22Rv1 (cell line): ENCODE measurements around the gene ZNF84.

Experiments
- H3K27ac ChIP-seq: fragments of 450-650 bp; 2 replicates; pipeline ENCODE4 v1.5.1; 2017
- ZFX ChIP-seq: fragments of 450-650 bp; IDR thresholded peaks from 2 replicates; pipeline ENCODE4 v1.6.1; 2017; ENCODE audit warnings: antibody characterized with exemption, borderline replicate concordance
- TF ChIP-seq, protein P1 (sequence below): fragments of 450-650 bp; IDR thresholded peaks from 2 replicates; pipeline ENCODE4 v1.5.1; 2017; ENCODE audit warnings: mild to moderate bottlenecking

Gene ZNF84

GRCh38 chr12:133037207-133038005 is at the start of gene ZNF84:
TSS of gene ZNF84 (plus strand) at chr12:133037509. CDS start at chr12:133041468, 3,959 bp downstream.
- TF ChIP-seq, protein P1, sequence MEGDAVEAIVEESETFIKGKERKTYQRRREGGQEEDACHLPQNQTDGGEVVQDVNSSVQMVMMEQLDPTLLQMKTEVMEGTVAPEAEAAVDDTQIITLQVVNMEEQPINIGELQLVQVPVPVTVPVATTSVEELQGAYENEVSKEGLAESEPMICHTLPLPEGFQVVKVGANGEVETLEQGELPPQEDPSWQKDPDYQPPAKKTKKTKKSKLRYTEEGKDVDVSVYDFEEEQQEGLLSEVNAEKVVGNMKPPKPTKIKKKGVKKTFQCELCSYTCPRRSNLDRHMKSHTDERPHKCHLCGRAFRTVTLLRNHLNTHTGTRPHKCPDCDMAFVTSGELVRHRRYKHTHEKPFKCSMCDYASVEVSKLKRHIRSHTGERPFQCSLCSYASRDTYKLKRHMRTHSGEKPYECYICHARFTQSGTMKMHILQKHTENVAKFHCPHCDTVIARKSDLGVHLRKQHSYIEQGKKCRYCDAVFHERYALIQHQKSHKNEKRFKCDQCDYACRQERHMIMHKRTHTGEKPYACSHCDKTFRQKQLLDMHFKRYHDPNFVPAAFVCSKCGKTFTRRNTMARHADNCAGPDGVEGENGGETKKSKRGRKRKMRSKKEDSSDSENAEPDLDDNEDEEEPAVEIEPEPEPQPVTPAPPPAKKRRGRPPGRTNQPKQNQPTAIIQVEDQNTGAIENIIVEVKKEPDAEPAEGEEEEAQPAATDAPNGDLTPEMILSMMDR = no peak
- no peak for TF ChIP-seq ZFX
- H3K27ac ChIP-seq = peak within 1 kb of the TSS; percentile 95

- H3K27ac ChIP-seq = no peak overlapping the region
- no peak for TF ChIP-seq ZFX
- TF ChIP-seq, protein P1 = no peak
These were observed 38.6 kb upstream of the ZNF84 start for GRCh38 chr12:132998741-132999140.

- H3K27ac ChIP-seq = no peak overlapping the region
These were observed 26.5 kb upstream of the ZNF84 start for GRCh38 chr12:133010657-133011297.

GRCh38 chr12:133023566-133023965 is 13.7 kb upstream of the ZNF84 start:
- no peak for TF ChIP-seq ZFX
- TF ChIP-seq, protein P1 = no peak
- H3K27ac ChIP-seq = no peak overlapping the region

More at GRCh38 chr12:133010657-133011297, 26.5 kb upstream of the ZNF84 start:
- TF ChIP-seq ZFX = no peak
- TF ChIP-seq, protein P1 = no peak

DNA sequence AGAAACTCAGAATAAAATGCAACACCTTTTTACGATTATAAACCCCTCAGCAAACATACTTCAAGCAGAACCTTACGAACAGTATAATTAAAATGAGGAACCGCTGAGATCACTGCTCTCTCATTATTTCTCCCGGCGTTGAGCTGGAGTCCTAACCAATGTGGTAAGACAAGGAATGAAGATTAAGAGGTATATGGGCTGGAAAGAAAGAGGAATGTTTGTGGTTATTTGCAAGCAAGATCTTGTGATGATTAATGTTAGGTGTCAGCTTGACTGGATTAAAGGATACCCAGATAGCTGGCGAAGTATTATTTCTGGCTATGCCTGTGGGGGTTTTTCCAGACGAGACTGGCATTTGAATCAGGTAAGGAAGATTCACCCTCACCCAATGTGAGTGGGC is 10.3 kb upstream of the ZNF84 start:
- no peak for TF ChIP-seq ZFX
- TF ChIP-seq, protein P1 = no peak
- no peak overlapping the region for H3K27ac ChIP-seq

- peak overlapping the region; percentile 95 for H3K27ac ChIP-seq
- no peak for TF ChIP-seq ZFX
- TF ChIP-seq, protein P1 = no peak
These were observed 905 bp downstream of the ZNF84 start for GRCh38 chr12:133038118-133038709.

- no peak overlapping the region for H3K27ac ChIP-seq
- TF ChIP-seq ZFX = no peak
- TF ChIP-seq, protein P1 = no peak
These were observed 9.4 kb downstream of the ZNF84 start for GRCh38 chr12:133046698-133047097.
